ENCODE results near the gene PDP2.

The PDP2 gene

DNA sequence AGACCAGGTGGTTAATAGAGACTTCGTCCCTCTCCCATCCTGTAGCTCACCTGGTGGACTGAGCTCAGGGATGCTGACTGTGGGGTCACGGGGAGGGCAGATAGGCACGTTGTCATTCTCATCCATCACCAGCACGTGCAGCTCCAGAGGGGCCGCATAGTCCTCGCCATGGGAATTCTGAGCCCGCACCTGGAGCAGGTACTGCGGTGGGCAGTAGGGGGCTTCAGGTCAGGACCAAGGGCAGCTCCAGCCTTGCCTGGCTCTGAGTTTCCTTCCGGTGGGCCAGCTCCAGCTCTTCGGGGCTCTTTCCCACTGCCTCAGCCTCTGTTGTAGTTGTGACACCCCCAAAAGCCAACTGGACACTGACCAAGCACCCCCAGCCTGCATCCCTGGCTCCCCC, 32.8 kb downstream of the PDP2 start:
- Histone ChIP-seq H3K9me2 (replicated peaks; ENCODE audit: control insufficient read depth, low read length) (no peaks in the 10 kb centered on the region), H3K79me2 (ENCODE audit: control insufficient read depth, low read length) (no peaks in the 10 kb centered on the region), H3K4me3 (ENCODE audit: low read length) (no peak overlapping the region), H3K27me3 (ENCODE audit: control insufficient read depth, low read length) (no peaks in the 10 kb centered on the region; the same call in 1 of the 2 replicates), H3K27ac (ENCODE audit: low read depth, low read length) (no peak overlapping the region), H3F3A (ENCODE audit: control insufficient read depth, insufficient read depth) (no peaks in the 10 kb centered on the region), H4K20me1 (ENCODE audit: control insufficient read depth, insufficient read depth, low read depth, low read length) (no peaks in the 10 kb centered on the region), H3K4me2 (ENCODE audit: low read length) (no peak overlapping the region), H3K36me3 (ENCODE audit: control insufficient read depth, low read length) (no peaks in the 10 kb centered on the region), H3K4me1 (ENCODE audit: control insufficient read depth, low read length) (no peaks in the 10 kb centered on the region), H3K9me3 (ENCODE audit: control insufficient read depth, insufficient read depth, low read length) (no peaks in the 10 kb centered on the region)
- TF ChIP-seq EZH2phosphoT487 (IDR thresholded peaks at IDR 0.05; ENCODE audit: borderline replicate concordance, low read length) (no peak), CTCF (IDR thresholded peaks at IDR 0.05; ENCODE audit: low read depth, low read length, poor library complexity, severe bottlenecking) (no peak)

- H3K4me1 ChIP-seq (ENCODE audit: control insufficient read depth, low read length) = no peaks in the 10 kb centered on the region
- no peaks in the 10 kb centered on the region for H3F3A ChIP-seq (ENCODE audit: control insufficient read depth, insufficient read depth)
- H4K20me1 ChIP-seq (ENCODE audit: control insufficient read depth, insufficient read depth, low read depth, low read length) = no peaks in the 10 kb centered on the region
- no peak overlapping the region for H3K27ac ChIP-seq (ENCODE audit: low read depth, low read length)
- H3K4me3 ChIP-seq (ENCODE audit: low read length) = no peak overlapping the region
- H3K27me3 ChIP-seq (ENCODE audit: control insufficient read depth, low read length) = no peaks in the 10 kb centered on the region
- H3K79me2 ChIP-seq (ENCODE audit: control insufficient read depth, low read length) = no peaks in the 10 kb centered on the region
- no peak overlapping the region for H3K4me2 ChIP-seq (ENCODE audit: low read length)
- no peaks in the 10 kb centered on the region for H3K36me3 ChIP-seq (ENCODE audit: control insufficient read depth, low read length)
- no peaks in the 10 kb centered on the region for H3K9me2 ChIP-seq (replicated peaks; ENCODE audit: control insufficient read depth, low read length)
- no peaks in the 10 kb centered on the region for H3K9me3 ChIP-seq (ENCODE audit: control insufficient read depth, insufficient read depth, low read length)
- no peak for TF ChIP-seq EZH2phosphoT487 (IDR thresholded peaks at IDR 0.05; ENCODE audit: borderline replicate concordance, low read length)
These were observed 33.4 kb downstream of the PDP2 start for GRCh38 chr16:66913711-66914110.

- Histone ChIP-seq H3K79me2 (ENCODE audit: control insufficient read depth, low read length) (no peaks in the 10 kb centered on the region), H3F3A (ENCODE audit: control insufficient read depth, insufficient read depth) (no peaks in the 10 kb centered on the region), H3K9me2 (replicated peaks; ENCODE audit: control insufficient read depth, low read length) (no peaks in the 10 kb centered on the region), H3K4me1 (ENCODE audit: control insufficient read depth, low read length) (no peaks in the 10 kb centered on the region), H3K27ac (ENCODE audit: low read depth, low read length) (no peak overlapping the region), H4K20me1 (ENCODE audit: control insufficient read depth, insufficient read depth, low read depth, low read length) (no peaks in the 10 kb centered on the region), H3K36me3 (ENCODE audit: control insufficient read depth, low read length) (no peaks in the 10 kb centered on the region), H3K9me3 (ENCODE audit: control insufficient read depth, insufficient read depth, low read length) (no peaks in the 10 kb centered on the region), H3K4me2 (ENCODE audit: low read length) (no peak overlapping the region), H3K4me3 (ENCODE audit: low read length) (no peak overlapping the region), H3K27me3 (ENCODE audit: control insufficient read depth, low read length) (no peaks in the 10 kb centered on the region)
- TF ChIP-seq CTCF (IDR thresholded peaks at IDR 0.05; ENCODE audit: low read depth, low read length, poor library complexity, severe bottlenecking) (no peak), EZH2phosphoT487 (IDR thresholded peaks at IDR 0.05; ENCODE audit: borderline replicate concordance, low read length) (no peak)
These were observed 34.2 kb downstream of the PDP2 start for GRCh38 chr16:66914541-66914940.

DNA sequence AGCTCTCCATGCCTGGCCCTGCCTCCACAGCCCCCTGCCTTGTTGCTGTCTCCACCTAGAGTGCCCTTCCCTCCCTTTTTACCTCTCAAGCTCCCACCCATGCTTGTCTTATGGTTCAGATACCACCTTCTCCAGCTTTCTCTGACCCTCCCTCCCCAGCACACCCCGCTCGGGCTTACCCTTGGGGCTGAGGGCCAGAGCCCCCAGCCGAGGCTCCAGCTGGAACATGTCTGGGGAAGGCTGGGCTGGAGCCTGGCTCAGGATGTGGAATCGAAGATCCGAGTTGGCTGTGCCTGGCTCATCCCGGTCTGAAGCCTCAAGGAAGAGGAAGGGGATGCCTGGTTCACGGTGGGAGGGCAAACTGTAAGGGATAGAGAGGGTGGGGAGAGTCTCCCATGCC, 34.7 kb downstream of the PDP2 start:
- Histone ChIP-seq H3K79me2 (ENCODE audit: control insufficient read depth, low read length) (no peaks in the 10 kb centered on the region), H3K4me3 (ENCODE audit: low read length) (no peak overlapping the region), H3K36me3 (ENCODE audit: control insufficient read depth, low read length) (no peaks in the 10 kb centered on the region), H3K4me2 (ENCODE audit: low read length) (no peak overlapping the region), H3K9me3 (ENCODE audit: control insufficient read depth, insufficient read depth, low read length) (no peaks in the 10 kb centered on the region), H3K4me1 (ENCODE audit: control insufficient read depth, low read length) (no peaks in the 10 kb centered on the region), H4K20me1 (ENCODE audit: control insufficient read depth, insufficient read depth, low read depth, low read length) (no peaks in the 10 kb centered on the region), H3K9me2 (replicated peaks; ENCODE audit: control insufficient read depth, low read length) (no peaks in the 10 kb centered on the region), H3K27ac (ENCODE audit: low read depth, low read length) (no peak overlapping the region), H3K27me3 (ENCODE audit: control insufficient read depth, low read length) (peaks cover 3% of the 10 kb centered on the region), H3F3A (ENCODE audit: control insufficient read depth, insufficient read depth) (no peaks in the 10 kb centered on the region)
- TF ChIP-seq EZH2phosphoT487 (IDR thresholded peaks at IDR 0.05; ENCODE audit: borderline replicate concordance, low read length) (no peak), CTCF (IDR thresholded peaks at IDR 0.05; ENCODE audit: low read depth, low read length, poor library complexity, severe bottlenecking) (no peak)
